PC-9 (cell line): ENCODE data around the gene CAMK2B. TPM values are rescaled to one million over a fixed set of nuclear protein-coding genes. Genes with fewer than 3 reads are reported as not detected.

Experiments
- BruUV-seq: library from RNA; stranded (reverse); fragments of 400-500 nt; replicated peaks from 2 replicates; lab custom pipeline; 2021; lab: Mats Ljungman, UMichigan
- CTCF ChIA-PET: fragments of 300-600 bp; sonication (Branson Sonifier 250); formaldehyde crosslinking; loops from one replicate; lab custom pipeline; 2022; ENCODE audit warnings: antibody characterized with exemption; lab: Charles Lee
- POLR2A ChIA-PET: fragments of 300-600 bp; sonication (Branson Sonifier 250); formaldehyde crosslinking; loops from one replicate; lab custom pipeline; 2022; ENCODE audit warnings: antibody characterized with exemption; ENCODE audit not compliant: unreplicated experiment; lab: Charles Lee
- DNase-seq, 2 experiments: peaks; one replicate each; pipeline versions ENCODE4 v3.0.0 to v3.0.0-alpha.2; 2015 to 2022; ENCODE audit warnings: mixed read lengths in 1 of 2
- H2AFZ ChIP-seq: fragments of 200-600 bp; sonication (generic); 2 replicates; pipeline ENCODE4 v1.8.1; 2017; ENCODE audit warnings: antibody characterized with exemption
- H3F3A ChIP-seq: fragments of 200-600 bp; sonication (generic); 2 replicates; pipeline ENCODE4 v1.8.1; 2017; ENCODE audit warnings: antibody characterized with exemption, mild to moderate bottlenecking, low read depth; ENCODE audit not compliant: insufficient read depth
- H3K27ac ChIP-seq: fragments of 200-600 bp; sonication (generic); 2 replicates; pipeline ENCODE4 v1.6.1; 2016; ENCODE audit warnings: mixed run types
- H3K27me3 ChIP-seq: fragments of 200-600 bp; sonication (generic); 2 replicates; pipeline ENCODE4 v1.6.1; 2016; ENCODE audit warnings: low read depth, mixed run types; ENCODE audit not compliant: insufficient read depth
- H3K36me3 ChIP-seq: fragments of 200-600 bp; sonication (generic); 2 replicates; pipeline ENCODE4 v1.6.1; 2016; ENCODE audit warnings: low read depth, mixed run types
- H3K4me1 ChIP-seq: fragments of 200-600 bp; sonication (generic); replicated peaks from 2 replicates; pipeline ENCODE4 v1.6.1; 2016; ENCODE audit warnings: mixed run types; ENCODE audit not compliant: insufficient read depth
- H3K4me2 ChIP-seq: fragments of 200-600 bp; sonication (generic); 2 replicates; pipeline ENCODE4 v1.6.1; 2017; ENCODE audit warnings: mixed run types
- H3K4me3 ChIP-seq: fragments of 200-600 bp; sonication (generic); 2 replicates; pipeline ENCODE4 v1.6.1; 2016; ENCODE audit warnings: mixed run types
- H3K79me2 ChIP-seq: fragments of 200-600 bp; sonication (generic); 2 replicates; pipeline ENCODE4 v1.6.1; 2017; ENCODE audit warnings: low read depth, mixed run types
- H3K9me2 ChIP-seq: fragments of 200-600 bp; sonication (generic); 2 replicates; pipeline ENCODE4 v1.8.1; 2017; ENCODE audit warnings: mild to moderate bottlenecking; ENCODE audit not compliant: insufficient read depth
- H3K9me3 ChIP-seq: fragments of 200-600 bp; sonication (generic); 2 replicates; pipeline ENCODE4 v1.8.1; 2016; ENCODE audit warnings: low read depth; ENCODE audit not compliant: insufficient read depth
- H4K20me1 ChIP-seq: fragments of 200-600 bp; sonication (generic); 2 replicates; pipeline ENCODE4 v1.8.1; 2017; ENCODE audit not compliant: insufficient read depth
- EZH2 ChIP-seq: fragments of 200-600 bp; sonication (generic); IDR thresholded peaks from 2 replicates; pipeline ENCODE4 v1.8.0; 2017; ENCODE audit warnings: antibody characterized with exemption, low read depth
- intact Hi-C: fragments of 100-400 bp; cut with micrococcal nuclease; formaldehyde crosslinking; loops from one replicate; pipeline ENCODE4 v1.10.0; 2022; ENCODE audit not compliant: unreplicated experiment
- total RNA-seq: library from RNA; stranded (reverse); gene quantifications from 2 replicates; pipeline ENCODE4 v1.2.3, GENCODE V29; 2021
- TF ChIP-seq, protein P1 (sequence below): fragments of 200-600 bp; sonication (generic); conservative IDR thresholded peaks from 2 replicates; pipeline ENCODE4 v1.6.1; 2017; ENCODE audit warnings: mixed run types, antibody characterized with exemption, mild to moderate bottlenecking, moderate library complexity

Gene CAMK2B
- total RNA-seq, 1 experiment from 2014 or later: 0.15 TPM

DNA sequence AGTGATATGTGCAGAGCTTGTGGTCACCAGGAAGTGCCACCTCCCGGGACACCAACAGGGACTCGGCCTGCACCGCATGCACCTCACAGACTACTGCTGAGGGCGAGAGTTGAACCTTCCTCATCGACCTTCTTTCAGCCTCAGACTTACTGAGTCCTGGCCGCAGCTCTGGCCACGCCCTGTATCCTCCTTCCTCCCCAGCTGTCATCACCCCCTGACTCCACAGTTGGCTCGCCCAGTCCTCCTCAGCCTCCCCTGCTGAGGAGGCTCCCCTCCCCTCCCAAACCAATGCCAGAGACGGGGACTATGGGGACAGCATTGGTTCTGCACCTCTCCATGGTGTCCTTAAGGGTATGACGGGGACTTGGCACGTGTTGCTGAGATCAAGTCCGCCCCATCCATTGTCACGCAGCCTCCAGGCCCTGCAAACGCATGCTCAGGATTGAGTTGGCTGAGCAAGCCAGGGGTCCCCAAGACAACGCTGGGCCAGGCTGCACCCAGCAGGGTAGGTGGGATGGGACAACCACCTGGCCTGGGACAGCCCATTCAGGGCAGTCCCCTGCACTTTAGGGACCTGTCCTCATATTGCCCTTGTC, 75.7 kb downstream of the CAMK2B start:
- Histone ChIP-seq H3K9me2 (no peaks in the 10 kb centered on the region), H4K20me1 (no peaks in the 10 kb centered on the region), H3K36me3 (no peaks in the 10 kb centered on the region), H3K4me3 (no peak overlapping the region), H3K4me1 (no peaks in the 10 kb centered on the region), H3K9me3 (no peaks in the 10 kb centered on the region), H3F3A (no peaks in the 10 kb centered on the region), H3K4me2 (no peak overlapping the region), H3K27me3 (no peaks in the 10 kb centered on the region), H3K79me2 (no peaks in the 10 kb centered on the region), H2AFZ (no peak overlapping the region), H3K27ac (no peak overlapping the region)
- TF ChIP-seq, protein P1, sequence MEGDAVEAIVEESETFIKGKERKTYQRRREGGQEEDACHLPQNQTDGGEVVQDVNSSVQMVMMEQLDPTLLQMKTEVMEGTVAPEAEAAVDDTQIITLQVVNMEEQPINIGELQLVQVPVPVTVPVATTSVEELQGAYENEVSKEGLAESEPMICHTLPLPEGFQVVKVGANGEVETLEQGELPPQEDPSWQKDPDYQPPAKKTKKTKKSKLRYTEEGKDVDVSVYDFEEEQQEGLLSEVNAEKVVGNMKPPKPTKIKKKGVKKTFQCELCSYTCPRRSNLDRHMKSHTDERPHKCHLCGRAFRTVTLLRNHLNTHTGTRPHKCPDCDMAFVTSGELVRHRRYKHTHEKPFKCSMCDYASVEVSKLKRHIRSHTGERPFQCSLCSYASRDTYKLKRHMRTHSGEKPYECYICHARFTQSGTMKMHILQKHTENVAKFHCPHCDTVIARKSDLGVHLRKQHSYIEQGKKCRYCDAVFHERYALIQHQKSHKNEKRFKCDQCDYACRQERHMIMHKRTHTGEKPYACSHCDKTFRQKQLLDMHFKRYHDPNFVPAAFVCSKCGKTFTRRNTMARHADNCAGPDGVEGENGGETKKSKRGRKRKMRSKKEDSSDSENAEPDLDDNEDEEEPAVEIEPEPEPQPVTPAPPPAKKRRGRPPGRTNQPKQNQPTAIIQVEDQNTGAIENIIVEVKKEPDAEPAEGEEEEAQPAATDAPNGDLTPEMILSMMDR: no peak
- TF ChIP-seq EZH2: no peak
- no TSS peak for BruUV-seq
- intact Hi-C loops: no loop called here
- CTCF ChIA-PET: no interaction called here
- POLR2A ChIA-PET: no interaction called here
- DNase-seq: no peak

DNA sequence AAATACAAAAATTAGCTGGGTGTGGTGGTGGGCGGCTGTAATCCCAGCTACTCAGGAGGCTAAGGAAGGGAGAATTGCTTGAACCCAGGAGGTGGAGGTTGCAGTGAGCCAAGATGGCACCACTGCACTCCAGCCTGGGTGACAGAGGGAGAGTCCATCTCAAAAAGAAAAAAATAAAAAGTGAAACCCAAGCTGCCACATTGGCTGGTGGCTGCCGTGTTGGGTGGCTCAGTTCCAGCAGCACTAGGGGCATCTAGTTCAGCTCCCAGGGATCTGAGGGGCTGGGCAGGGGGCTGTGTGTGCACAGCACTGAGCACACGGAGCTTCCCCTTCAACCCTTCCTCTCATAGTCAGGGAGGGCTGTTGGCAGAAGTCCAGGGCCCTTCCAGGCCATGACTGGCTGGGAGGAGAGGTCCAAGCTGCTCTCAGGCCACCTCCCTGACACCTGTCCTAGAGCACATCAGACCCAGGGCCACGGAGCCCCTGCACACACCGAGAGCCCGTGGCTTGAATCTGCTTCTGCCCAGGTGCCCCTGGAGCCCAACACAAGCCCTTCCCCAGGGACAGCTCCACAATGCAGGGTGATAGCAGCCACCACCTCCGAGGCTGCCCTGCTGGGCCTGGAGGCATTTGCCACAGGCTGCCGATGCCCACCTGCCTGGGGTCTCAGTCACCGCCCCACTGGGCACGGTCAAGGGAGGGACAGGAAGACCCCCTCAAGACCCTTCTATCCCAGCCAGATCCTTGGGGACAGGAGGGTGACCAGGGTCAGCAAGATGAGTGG, 77.3 kb downstream of the CAMK2B start:
- H3K9me3 ChIP-seq: no peaks in the 10 kb centered on the region
- POLR2A ChIA-PET: no interaction called here
- H2AFZ ChIP-seq: no peak overlapping the region
- no peak overlapping the region for H3K27ac ChIP-seq
- H3K4me2 ChIP-seq: no peak overlapping the region
- no peaks in the 10 kb centered on the region for H3K9me2 ChIP-seq
- no peaks in the 10 kb centered on the region for H4K20me1 ChIP-seq
- intact Hi-C loops: no loop called here
- no peaks in the 10 kb centered on the region for H3K27me3 ChIP-seq
- no TSS peak for BruUV-seq
- H3K4me1 ChIP-seq: no peaks in the 10 kb centered on the region
- no peak for TF ChIP-seq EZH2
- TF ChIP-seq, protein P1: no peak
- CTCF ChIA-PET: no interaction called here
- H3K79me2 ChIP-seq: no peaks in the 10 kb centered on the region
- H3K4me3 ChIP-seq: no peak overlapping the region
- DNase-seq: no peak
- H3K36me3 ChIP-seq: no peaks in the 10 kb centered on the region
- no peaks in the 10 kb centered on the region for H3F3A ChIP-seq

- Histone ChIP-seq H3K9me2 (no peaks in the 10 kb centered on the region), H3K79me2 (no peaks in the 10 kb centered on the region), H3K4me2 (no peak overlapping the region), H3K27me3 (no peaks in the 10 kb centered on the region), H3K27ac (no peak overlapping the region), H2AFZ (no peak overlapping the region), H3K4me1 (no peaks in the 10 kb centered on the region), H3F3A (no peaks in the 10 kb centered on the region), H3K9me3 (no peaks in the 10 kb centered on the region), H3K4me3 (no peak overlapping the region), H3K36me3 (no peaks in the 10 kb centered on the region), H4K20me1 (no peaks in the 10 kb centered on the region)
- intact Hi-C loops: no loop called here
- TF ChIP-seq EZH2: no peak
- TF ChIP-seq, protein P1: no peak
- CTCF ChIA-PET: no interaction called here
- no peak for DNase-seq
- POLR2A ChIA-PET: no interaction called here
- BruUV-seq: no TSS peak
Observed at GRCh38 chr7:44246396-44247113, 78.8 kb downstream of the CAMK2B start.
